Measurements from ENCODE around the gene SEMA3G. TPM values are rescaled to one million over a fixed set of nuclear protein-coding genes. Genes with fewer than 3 reads are reported as not detected.
A peak's percentile ranks its signal among the peaks of the same experiment; 100 is the strongest.

Gene SEMA3G
- total RNA-seq, 2 experiments from 2014 or later: 0.19 TPM; not detected in 1

DNA sequence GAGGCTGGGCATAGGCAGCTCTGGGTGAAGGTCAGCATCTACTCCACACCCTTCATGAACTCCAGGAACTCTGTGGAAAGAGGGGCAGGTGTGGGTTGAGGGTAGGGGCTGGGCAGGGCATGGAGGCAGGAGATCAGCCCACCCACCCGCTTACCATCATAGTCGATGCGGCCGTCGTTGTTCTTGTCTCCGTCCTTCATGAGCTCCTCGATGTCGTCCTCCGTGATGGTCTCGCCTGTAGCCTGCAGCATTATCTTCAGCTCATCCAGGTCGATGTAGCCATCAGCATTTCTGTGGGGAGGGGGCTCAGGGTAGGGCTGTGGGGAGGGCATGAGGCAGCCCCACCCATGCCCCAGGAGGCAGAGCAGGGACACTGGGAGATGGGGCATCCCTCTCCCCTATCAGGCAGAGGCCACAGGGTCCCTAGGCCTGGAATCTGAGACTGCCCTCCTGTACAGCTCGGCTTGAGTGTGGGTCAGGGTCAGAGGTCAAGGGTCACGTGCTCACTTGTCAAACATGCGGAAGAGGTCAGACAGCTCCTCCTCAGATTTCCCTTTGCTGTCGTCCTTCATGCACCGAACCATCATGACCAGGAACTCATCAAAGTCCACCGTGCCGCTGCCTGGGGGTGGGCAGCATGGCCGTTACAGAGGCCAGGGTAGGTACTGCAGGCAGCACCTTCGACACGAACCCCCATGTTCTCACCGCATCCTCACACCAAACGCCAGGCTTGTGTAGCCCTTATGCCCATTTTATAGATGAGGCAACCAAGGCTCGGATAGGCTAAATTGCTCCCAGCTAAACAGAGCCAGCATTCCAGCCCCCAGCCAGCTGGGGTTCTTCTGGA lies 6.6 kb upstream of the SEMA3G start:
- no peak overlapping the region for H3K27ac Mint-ChIP-seq
- peaks cover 20% of the 10 kb centered on the region for H3K4me1 Mint-ChIP-seq
- peaks cover 8% of the 10 kb centered on the region for H3K36me3 Mint-ChIP-seq
- no peaks in the 10 kb centered on the region for H3K9me3 Mint-ChIP-seq
- H3K27me3 Mint-ChIP-seq: no peaks in the 10 kb centered on the region
- H3K4me3 Mint-ChIP-seq: no peak overlapping the region
- no peak for DNase-seq

DNA sequence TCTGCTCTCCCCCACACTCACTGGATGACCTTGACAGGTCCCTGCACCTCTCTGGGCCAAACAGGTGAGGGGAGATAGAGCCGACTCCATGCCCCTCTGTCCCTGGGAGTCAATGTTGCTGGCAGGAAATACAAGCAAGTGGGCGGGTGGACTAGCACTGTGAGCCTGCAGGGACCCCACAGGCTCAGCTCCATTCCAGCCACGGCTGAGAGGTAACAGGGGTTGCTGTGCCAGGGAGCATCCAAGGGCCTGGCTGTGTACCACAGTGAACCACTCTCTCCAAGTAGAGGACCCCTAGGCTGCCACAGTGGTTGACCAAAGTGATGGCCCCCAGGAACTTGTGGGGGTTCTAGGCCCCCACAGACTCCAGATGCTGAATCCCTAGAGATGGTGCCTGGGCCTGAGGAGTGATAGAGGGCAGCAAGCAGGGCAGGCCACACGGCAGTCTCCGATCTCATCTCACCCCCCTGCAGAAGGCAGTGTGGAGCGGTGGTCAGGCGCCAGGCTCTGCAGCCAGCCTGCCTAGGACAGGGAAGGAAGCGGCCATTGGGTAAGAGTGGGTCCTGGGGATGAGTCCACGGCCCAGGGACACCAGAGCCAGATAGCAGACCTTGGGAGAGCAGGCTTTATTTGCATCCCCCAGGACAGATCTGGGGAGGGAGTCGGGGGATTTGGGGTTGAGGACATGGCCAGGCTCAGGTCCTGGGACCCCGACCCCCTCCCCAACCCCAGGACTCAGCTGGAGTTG lies 5.8 kb upstream of the SEMA3G start:
- H3K36me3 Mint-ChIP-seq: peaks cover 8% of the 10 kb centered on the region
- peaks cover 20% of the 10 kb centered on the region for H3K4me1 Mint-ChIP-seq
- no peak overlapping the region for H3K4me3 Mint-ChIP-seq
- H3K27ac Mint-ChIP-seq: no peak overlapping the region
- no peaks in the 10 kb centered on the region for H3K9me3 Mint-ChIP-seq
- no peaks in the 10 kb centered on the region for H3K27me3 Mint-ChIP-seq
- DNase-seq: no peak

DNA sequence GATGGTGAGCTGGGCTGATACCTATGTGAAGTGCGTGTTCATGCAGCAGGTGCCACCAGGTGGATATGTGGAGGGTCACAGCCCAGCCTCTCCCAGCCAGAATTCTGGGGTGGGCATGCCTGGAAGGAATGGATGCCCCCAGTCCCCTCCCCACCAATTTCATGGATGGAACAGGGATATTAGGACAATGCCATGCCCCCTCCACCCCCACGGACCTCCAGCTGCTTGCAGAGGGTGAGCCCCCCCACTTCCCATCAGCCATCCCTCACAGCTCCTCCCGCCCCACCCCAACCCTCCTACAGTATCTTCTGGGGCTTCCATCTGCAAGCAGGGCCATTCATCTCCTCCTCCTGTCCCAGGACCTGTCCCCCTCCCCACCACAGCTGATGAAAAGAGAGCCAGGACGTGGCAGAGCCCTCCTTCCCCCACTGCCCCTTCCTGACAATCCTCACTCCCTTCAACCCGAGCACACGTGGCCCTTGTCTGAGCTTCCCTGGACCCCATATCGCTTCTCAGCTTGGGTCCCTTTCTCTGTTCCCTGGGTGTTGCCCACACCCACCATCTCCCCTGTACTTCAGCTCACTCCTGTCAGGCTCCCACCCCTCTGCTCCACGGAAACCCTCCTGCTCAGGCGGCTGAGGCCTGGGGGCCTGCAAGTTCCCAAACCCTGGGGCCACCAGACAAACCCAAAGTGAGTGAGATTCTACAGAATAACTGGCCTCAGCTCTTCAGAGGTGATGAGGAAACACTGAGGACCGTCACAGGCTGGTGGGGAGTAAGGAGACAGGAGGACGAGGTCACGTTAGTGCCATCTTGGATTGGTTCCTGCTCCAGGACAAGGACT lies 2.8 kb upstream of the SEMA3G start:
- Mint-ChIP-seq H3K36me3 (no peaks in the 10 kb centered on the region), H3K4me1 (peaks cover 6% of the 10 kb centered on the region), H3K9me3 (no peaks in the 10 kb centered on the region), H3K27ac (no peak overlapping the region), H3K27me3 (no peaks in the 10 kb centered on the region), H3K4me3 (no peak overlapping the region)
- no peak for DNase-seq

DNA sequence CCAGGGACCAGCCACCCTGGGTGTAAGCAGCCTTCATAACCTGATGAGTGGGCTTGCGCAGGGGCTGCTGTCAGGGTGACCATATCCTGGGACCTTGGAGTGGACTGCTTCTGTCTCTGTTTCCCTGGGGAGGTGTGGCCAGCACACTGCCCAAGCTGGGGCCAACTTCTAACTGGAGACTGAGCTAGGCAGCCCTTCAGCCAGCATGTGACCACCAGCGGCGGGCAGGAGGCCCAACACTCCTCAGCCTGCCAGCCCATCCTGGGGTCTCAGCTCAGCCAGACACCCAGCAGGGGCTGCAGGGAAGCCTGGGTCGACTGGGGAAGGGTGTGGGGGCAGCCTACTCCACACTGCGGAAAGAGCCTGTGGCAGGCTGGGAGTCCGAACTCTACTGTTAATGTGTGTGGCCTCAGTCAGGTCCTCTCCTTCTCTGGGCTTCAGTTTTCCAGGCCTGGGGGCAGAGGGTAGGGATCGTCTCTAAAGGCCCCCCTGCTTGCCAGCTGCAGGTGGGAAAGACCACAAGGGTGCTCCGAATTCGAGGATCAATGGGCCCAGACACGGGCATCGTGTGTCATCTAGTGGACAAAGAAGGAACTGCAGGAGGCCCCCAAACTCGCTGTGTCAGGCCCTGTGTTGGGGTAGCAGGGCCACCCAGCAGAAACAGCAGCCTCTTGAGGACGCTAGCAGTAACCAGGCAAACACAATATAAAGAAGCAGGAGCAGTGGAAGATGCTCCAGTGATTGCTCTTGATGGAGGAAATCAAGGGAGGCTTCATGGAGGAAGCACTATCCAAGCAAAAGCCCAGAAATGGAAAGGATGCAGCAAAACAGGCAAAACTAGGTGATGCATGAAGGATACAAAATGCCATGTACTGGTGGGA lies 2.0 kb upstream of the SEMA3G start:
- no peak overlapping the region for H3K27ac Mint-ChIP-seq
- peak; percentile 74 for DNase-seq
- no peaks in the 10 kb centered on the region for H3K27me3 Mint-ChIP-seq
- no peaks in the 10 kb centered on the region for H3K36me3 Mint-ChIP-seq
- no peak overlapping the region for H3K4me3 Mint-ChIP-seq
- peaks cover 6% of the 10 kb centered on the region for H3K4me1 Mint-ChIP-seq
- H3K9me3 Mint-ChIP-seq: no peaks in the 10 kb centered on the region

DNA sequence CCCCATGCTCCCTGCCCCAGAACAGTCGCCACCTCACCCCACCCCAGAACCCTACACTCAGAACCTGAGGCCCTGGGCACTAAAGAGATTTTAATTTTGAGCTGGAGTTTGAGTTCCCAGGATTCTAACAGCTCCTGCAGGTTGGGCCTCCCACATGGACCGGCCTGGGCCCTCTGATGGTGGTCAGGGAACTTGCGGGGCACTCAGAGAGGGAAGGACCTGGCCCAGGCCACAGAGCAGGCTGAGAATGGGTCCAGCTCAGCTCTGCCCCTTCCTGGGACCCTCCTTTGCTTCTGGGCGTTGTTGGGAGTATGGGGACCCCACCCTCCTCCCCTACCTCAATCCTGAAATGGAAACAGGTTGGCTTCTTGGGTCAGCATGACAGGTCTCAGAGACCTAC lies 1.1 kb upstream of the SEMA3G start:
- DNase-seq: no peak
- no peak overlapping the region for H3K27ac Mint-ChIP-seq
- H3K4me1 Mint-ChIP-seq: peaks cover 6% of the 10 kb centered on the region
- H3K9me3 Mint-ChIP-seq: no peaks in the 10 kb centered on the region
- no peaks in the 10 kb centered on the region for H3K36me3 Mint-ChIP-seq
- H3K4me3 Mint-ChIP-seq: no peak overlapping the region
- H3K27me3 Mint-ChIP-seq: no peaks in the 10 kb centered on the region

DNA sequence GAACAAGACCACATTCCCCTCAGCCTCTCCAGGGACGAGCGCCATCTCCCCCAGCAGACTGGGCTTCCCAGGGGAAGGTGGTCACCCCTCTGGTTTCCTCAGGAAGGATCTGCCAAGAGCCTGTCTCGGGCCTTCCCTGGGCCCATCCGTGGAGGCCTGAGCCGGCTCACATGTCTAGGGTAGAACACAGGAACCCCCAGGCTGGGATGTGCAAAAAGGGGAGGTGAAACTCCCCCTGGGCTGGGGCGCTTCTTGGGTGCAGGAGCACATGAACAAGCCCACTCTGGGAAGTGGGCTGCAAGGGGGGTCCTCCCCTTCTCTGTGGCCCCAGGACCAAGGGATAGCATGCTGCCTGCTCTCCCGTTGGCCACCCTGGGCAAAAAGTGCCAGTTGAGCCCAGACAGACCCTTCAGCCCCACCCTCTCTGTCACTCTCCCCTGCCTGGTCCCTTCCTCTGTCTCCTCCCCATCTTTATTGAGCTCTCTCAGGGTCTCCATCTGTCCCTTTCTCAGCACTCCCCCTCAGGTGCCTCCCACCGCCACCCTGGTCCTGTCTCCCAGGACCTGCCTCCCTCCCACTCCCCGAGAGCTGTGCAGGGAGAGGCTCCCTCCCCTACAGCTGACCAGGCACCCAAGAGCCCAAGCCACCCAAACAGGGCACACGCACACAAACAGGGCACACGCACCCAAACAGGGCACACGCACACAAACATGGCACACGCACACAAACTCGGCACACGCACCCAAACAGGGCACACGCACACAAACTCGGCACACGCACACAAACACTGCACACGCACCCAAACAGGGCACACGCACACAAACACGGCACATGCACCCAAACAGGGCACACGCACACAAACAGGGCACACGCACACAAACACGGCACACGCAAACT lies 864 bp downstream of the SEMA3G start:
- H3K4me3 Mint-ChIP-seq: no peak overlapping the region
- H3K4me1 Mint-ChIP-seq: peaks cover 6% of the 10 kb centered on the region
- no peak for DNase-seq
- H3K36me3 Mint-ChIP-seq: no peaks in the 10 kb centered on the region
- H3K9me3 Mint-ChIP-seq: no peaks in the 10 kb centered on the region
- H3K27me3 Mint-ChIP-seq: no peaks in the 10 kb centered on the region
- no peak overlapping the region for H3K27ac Mint-ChIP-seq

DNA sequence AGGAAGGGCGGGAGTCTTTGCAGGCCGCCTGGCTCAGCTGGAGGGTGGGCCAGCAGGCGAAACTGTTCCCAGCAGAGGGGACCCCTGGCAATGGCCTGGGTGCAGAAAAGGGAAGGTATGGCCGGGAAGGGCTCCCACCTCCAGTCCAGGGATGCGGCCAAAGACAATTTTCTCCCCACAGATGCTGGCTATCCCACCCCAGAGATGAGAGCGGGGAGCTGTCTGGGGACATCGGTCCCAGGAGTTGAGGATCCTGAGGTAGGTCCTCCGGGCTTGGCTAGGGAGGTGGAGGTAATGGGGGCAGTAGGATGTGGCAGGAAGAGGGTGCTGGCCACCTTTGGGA lies 1.7 kb downstream of the SEMA3G start:
- Mint-ChIP-seq H3K4me1 (peaks cover 6% of the 10 kb centered on the region), H3K36me3 (no peaks in the 10 kb centered on the region), H3K9me3 (no peaks in the 10 kb centered on the region), H3K4me3 (no peak overlapping the region), H3K27me3 (no peaks in the 10 kb centered on the region), H3K27ac (no peak overlapping the region)
- no peak for DNase-seq

DNA sequence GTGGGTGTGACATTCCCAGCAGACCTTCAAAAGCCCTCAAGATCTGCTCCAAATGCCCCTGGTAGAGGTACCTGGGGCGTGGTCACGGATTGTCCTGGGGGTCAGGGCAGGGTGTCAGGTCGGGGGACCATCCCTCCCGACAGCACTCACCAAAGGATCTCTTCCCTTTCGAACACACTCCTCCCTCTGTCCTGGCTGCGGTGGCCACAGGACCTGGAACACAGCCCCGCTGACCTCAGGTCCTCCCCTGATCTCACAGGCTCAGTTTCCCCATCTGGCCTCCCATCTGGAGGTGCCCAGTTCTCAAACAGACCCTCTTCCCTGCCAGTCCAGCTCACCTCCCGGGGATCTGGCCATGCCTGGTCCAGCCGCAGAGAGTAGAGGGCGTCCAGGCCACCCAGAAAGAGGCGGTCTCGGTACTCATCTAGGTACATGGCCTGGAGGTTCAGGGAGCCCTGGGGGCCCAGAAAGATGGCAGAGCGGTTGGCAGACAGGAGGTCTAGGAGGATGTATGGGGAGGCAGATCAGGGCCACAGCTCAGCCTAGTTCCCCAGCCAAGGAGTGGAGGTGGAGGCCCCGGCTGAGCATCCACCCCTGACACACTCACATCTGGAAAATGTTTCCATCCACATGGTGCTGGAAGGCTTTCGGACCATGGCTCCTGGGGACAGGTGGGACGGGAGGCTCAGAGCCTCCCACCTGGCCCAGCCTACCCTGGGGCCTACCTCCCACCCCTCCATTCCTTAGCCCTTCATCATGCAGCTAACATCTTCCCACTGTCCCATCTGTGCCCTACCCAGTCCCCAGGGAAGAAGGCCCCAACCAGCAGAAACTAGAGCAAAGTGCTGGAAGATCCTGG lies 2.3 kb downstream of the SEMA3G start:
- H3K4me3 Mint-ChIP-seq: no peak overlapping the region
- DNase-seq: no peak
- peak overlapping the region; percentile 31 for H3K27ac Mint-ChIP-seq
- no peaks in the 10 kb centered on the region for H3K9me3 Mint-ChIP-seq
- no peaks in the 10 kb centered on the region for H3K36me3 Mint-ChIP-seq
- H3K4me1 Mint-ChIP-seq: peaks cover 6% of the 10 kb centered on the region
- no peaks in the 10 kb centered on the region for H3K27me3 Mint-ChIP-seq

DNA sequence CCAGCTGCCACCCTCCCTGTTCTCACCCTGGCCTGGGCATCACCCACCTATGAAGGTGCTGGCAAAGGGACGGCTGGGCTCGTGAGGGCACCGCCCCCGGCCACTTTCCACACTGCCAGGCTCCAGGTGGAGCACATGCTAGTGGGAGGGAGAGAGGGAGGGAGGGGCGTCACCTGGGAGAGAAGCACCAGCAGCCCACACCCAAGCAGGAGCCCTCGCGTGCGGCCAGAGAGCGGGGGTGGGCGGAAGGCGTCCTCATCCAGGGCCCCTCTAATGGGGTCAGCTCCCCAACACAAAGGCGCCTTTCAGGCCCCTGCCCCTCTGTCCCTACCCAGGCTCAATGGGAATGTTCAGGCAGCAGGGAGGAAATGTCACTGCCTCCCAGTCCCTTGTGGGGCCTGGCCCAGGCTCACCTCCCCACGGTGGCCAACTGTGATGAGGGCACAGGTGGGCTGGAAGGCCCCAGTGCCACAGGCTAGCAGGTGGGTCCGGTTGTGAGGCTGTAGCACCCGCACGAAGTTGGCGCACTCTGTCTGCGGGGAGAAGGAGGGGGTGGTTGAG lies 3.1 kb downstream of the SEMA3G start:
- Mint-ChIP-seq H3K9me3 (no peaks in the 10 kb centered on the region), H3K27ac (no peak overlapping the region), H3K36me3 (no peaks in the 10 kb centered on the region), H3K4me3 (no peak overlapping the region), H3K4me1 (peaks cover 2% of the 10 kb centered on the region), H3K27me3 (no peaks in the 10 kb centered on the region)
- no peak for DNase-seq

DNA sequence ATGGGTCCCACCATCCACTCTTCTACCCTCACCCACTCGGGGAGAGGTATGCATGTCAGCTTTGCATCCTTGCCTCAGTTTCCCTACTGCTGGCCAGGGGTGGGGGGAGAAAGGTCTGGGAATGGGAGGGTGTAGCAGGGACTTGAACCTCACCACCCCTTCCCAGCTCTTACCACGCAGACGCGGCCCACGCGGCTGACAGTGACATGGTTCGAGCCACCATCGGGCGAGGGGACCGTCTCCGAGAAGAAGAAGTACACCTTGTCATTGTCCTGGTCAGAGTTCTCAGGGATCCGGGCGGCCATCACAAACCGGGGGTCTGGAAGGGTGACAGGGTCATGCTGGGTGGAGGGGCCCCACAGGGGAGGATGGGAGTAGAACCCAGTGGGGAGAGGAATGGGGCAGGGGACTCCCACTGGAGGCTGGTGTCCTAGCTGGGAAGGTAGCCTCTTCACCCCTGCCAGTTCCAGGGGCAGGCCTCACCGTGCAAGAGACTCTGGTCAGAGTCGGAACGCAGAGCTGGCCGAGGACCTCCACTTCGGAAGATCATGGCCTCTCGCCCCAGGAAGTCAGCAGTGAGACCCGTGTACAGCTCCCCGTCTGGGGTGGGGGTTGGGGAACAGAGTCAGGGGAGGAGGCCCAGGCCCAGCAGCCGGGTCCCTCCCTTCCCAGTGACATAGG lies 3.7 kb downstream of the SEMA3G start:
- Mint-ChIP-seq H3K36me3 (no peaks in the 10 kb centered on the region), H3K4me1 (peaks cover 2% of the 10 kb centered on the region), H3K27me3 (no peaks in the 10 kb centered on the region), H3K4me3 (no peak overlapping the region), H3K9me3 (no peaks in the 10 kb centered on the region), H3K27ac (no peak overlapping the region)
- no peak for DNase-seq

DNA sequence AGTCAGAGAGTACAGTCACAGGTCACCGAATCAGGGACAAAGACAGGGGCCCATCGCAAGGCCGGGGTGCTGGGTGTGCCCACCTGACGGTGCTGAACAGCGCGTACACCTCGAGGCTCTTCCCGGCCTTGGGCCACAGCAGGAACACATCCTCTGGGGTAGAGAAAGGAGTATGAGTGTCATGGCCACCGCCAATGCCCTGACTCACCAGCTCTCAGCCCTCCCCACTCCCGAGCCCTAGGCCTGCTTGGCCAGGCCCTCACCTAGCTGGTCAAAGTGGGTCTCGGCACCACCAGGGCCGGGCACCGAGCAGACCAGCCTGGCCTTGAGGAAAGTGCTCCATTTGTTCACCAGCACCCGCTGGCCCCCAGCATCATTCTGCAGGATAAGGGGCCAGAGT lies 4.2 kb downstream of the SEMA3G start:
- Mint-ChIP-seq H3K36me3 (no peaks in the 10 kb centered on the region), H3K27ac (no peak overlapping the region), H3K4me1 (peaks cover 2% of the 10 kb centered on the region), H3K27me3 (no peaks in the 10 kb centered on the region), H3K4me3 (no peak overlapping the region), H3K9me3 (no peaks in the 10 kb centered on the region)
- no peak for DNase-seq

DNA sequence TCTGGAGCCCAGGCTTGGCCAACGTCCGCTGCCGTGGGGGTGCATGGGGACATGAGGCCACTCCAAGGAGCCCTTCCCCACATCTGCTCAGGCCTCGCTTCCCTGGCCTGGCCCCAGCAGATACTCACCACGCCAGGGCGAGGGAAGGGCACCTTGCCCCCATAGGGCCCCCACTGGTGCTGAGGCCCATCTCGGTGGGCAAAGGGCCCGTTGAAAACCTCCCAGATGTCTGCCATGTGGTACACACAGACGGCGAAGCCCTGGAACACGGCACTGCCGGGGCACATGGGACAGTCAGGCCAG lies 4.7 kb downstream of the SEMA3G start:
- Mint-ChIP-seq H3K36me3 (no peaks in the 10 kb centered on the region), H3K27ac (no peak overlapping the region), H3K4me1 (peaks cover 2% of the 10 kb centered on the region), H3K9me3 (no peaks in the 10 kb centered on the region), H3K4me3 (no peak overlapping the region), H3K27me3 (no peaks in the 10 kb centered on the region)
- no peak for DNase-seq
